Measurements from ENCODE around the gene TOMM40L.
"Not testable (repeated sequence)": the region's sequence is repeated elsewhere in the genome, so short reads cannot be mapped to it uniquely, and the experiment has no call there.

Gene TOMM40L

DNA sequence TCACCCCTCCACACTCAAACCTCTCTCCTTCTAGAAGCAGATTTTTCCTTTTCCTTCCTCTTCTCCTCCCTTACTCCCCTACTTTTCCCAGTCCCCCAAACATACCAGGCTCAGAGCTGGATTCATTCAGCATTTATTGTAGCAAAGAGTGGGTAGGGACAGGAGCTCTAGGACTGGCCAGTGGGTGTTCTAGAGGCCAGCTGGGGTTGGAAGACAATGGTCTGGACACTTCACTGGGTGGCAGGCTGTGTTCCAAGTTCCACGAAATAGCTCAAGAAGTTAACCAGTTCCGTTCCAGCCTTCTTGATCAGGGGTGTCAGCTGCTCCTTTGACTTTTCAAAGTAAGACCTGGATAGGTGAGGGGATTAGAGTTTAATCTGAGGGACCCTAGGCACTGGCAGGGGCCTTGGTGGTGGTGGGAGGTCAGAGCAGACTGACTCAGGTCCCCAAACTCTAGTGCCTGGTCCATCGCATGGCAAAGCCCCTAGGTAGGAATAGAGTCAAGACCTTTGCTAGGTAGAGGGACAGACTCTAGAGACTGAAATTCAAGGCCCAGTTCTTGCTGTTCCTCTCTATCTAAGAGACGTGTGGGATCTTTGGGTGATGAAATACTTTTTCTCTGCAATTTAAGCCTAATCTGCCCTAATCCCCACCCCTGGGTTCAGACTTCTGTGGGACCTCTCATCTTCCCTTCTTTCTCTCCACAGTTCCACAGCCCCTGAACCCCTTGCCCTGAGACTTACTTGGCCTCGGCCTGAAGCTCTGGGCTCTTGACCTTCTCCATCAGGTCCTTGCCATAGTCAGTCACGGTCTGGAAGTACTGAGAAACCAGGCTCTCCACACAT is 3.5 kb upstream of the TOMM40L start:
- DNase-seq (ENCODE audit: low read depth) = no peak

DNA sequence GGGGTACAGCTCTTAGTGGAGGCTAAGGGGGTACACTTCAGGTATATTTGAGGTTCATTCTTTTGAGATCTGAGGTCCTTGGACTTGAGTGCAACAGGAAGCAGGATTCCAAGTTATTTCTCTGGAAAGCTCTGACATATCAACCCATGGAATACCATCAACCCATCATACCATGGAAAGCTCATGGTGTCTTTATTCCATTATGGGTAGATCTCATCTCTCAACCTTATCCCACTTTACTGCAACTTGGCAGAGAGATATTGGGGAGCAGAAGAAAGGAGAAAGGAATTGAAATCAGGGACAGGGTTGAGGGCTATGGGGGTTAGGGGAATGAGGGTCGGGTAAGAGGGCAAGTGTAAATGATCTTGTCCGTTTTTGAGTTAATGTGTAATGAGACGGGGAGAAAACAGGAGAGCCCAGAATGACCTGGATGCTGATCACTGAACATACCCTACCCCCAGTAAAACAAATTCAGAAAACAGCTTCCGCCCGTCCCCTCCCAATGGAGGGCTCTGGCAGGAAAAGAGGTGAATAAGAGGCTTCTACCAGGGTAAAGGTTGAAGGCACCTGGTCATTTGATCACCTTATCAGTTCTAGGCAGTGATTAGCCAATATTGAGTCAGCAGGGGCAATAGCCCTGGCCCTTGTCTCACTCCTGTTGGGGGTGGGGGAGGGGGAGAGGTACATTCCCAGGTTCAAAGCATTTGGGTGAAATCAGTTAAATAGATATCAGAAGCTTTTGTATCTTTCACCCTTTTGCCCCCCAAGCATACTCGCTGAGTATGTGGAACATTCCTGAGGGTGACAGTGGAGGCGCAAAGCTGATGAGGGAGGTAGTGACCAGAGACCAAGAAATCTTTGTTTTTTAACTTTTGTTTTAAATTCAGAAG is 1.8 kb upstream of the TOMM40L start:
- DNase-seq (ENCODE audit: low read depth) = no peak

DNA sequence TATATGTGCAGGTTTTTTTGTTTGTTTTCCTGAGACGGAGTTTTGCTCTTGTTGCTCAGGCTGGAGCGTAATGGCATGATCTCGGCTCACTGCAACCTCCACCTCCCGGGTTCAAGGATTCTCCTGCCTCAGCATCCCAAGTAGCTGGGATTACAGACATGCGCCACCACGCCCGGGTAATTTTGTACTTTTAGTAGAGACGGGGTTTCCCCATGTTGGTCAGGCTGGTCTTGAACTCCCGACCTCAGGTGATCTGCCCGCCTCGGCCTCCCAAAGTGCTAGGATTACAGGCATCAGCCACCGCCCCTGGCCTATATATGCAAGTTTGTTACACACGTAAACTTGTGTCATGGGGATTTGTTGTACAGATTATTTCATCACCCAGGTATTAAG is 1.2 kb upstream of the TOMM40L start:
- not testable (repeated sequence) for DNase-seq (ENCODE audit: low read depth)

DNA sequence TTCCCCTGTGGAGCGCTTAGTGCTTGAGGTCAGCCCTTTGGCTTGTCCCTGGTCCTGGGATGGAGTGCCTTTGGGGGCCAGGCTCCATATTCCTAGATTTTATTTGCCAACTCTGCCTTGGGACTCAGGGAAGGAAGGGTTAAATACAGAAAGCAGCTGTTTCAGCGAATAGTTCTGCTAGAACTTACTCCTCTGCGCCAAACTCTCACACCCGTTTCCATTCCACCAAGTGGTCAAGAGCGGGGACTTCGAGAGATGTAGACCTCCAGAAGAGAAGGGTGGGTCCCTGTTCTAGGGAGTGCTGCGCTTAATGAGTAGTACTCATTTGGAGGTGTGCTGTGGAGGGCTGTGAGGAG is 704 bp upstream of the TOMM40L start:
- no peak for DNase-seq (ENCODE audit: low read depth)

DNA sequence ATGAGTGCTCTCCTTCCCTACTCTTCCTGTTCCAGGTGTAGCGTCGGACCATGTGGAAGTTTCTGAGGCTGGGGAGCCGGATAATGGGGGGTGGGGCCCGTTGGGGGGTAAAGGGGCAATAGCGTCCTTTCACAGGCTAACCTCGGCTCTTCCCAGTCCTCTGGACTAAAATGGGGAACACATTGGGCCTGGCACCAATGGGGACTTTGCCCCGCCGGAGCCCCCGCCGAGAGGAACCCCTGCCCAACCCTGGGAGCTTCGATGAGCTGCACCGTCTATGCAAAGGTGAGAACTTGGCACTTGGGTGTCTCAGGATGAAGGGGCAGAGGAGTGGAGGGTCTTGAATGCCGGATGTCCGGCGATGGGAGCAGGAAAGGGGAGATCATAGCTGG is 456 bp downstream of the TOMM40L start:
- DNase-seq (ENCODE audit: low read depth) = no peak

DNA sequence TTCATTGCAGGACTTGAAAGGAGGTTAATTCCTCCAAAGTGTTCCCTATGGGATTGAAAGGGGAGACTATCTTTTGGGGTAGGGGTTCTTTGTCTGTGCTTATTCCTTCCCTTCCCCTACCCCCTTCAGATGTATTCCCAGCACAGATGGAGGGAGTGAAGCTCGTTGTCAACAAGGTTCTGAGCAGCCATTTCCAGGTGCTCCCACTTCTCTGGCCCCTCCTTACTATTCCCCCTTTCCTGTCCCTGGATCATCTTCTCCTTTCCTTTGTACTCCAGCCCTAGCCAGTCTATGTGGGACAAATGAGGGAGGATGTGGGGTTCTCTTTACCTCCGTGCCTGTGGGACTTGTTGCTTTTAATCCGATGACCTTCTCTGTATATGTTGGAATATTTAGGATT is 899 bp downstream of the TOMM40L start:
- no peak for DNase-seq (ENCODE audit: low read depth)

DNA sequence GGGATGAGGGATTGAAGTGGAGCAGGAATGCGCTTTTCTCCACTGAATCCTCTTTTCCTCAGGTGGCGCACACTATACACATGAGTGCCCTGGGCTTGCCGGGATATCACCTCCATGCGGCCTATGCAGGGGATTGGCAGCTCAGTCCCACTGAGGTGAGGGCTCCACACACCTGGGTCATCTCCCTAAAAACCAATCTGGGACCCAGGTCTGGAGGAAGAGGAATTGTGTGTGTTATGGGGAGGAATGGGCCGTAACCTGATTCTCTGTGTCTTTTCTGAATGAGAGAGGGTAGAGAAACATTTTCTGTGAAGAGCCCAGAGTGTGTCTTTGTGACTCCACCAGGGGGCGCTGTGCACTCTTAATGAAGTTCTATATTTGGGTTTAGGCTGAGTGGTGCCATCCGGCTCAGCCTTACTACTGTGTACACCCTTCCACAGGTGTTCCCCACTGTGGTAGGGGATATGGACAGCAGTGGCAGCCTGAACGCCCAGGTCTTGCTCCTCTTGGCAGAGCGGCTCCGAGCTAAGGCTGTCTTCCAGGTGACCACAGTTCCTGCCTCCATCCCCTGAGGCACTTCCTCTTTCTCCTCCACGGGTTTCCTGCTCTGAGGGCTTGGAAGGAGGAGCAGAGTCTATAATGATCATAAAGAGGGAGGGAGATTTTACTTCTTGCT is 1.5 kb downstream of the TOMM40L start:
- peak; percentile 84 for DNase-seq (ENCODE audit: low read depth)

DNA sequence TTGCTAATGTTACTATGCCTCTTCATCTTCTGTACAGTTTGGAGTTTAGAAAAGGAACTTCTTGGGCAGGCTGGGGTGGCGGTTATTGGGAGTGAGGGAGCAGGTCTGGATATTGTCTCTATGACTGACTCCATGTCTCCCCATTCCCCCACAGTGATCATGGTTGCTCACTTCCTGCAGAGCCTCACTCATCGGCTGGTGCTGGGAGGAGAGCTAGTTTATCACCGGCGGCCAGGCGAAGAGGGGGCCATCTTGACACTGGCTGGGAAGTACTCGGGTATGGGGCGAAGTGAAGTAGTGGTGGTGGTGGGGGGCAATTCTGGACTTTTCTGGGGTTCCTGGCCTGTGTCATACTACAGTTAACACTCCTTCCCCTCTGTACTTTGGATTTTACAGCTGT is 2.2 kb downstream of the TOMM40L start:
- DNase-seq (ENCODE audit: low read depth) = no peak

DNA sequence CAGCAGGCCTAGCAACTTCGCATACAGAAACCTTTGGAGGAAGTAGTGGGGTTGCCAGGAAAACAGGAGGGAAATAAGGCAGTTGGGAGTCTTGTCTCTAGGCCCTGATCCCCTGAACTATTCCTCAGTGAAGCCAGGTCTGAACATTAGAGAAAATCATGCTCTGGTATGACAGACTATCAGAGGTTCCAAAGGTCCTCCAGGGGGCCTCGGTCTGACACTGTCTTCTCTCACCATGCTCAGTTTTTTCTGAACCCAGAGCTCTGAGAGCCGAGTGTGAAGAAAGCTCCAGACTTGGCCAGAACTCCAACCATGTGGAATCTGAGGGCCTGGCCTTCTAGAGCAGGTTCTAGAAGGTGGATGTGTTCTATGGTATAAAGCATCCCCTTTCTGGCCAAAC is 4.0 kb downstream of the TOMM40L start:
- DNase-seq (ENCODE audit: low read depth) = no peak

DNA sequence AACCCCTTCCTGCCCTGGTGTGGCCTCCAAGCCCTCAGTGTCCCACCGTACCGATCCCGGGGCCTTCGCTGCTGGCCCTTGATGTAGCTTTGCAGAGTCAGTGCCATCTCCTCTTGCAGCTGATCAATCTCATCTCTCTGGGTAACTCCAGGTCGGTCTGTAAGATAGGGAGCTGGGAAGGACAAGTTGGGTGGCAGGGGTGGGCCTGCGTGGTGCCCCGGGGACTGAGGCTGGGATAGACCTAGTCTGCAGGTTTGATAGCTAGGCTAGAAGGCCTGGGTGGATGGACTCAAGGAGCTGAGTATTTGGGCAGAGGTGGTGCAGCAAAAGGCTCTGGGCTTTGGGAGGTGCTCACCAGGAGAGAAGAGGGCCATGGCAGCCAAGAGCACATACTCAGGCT is 4.9 kb downstream of the TOMM40L start:
- DNase-seq (ENCODE audit: low read depth) = no peak

DNA sequence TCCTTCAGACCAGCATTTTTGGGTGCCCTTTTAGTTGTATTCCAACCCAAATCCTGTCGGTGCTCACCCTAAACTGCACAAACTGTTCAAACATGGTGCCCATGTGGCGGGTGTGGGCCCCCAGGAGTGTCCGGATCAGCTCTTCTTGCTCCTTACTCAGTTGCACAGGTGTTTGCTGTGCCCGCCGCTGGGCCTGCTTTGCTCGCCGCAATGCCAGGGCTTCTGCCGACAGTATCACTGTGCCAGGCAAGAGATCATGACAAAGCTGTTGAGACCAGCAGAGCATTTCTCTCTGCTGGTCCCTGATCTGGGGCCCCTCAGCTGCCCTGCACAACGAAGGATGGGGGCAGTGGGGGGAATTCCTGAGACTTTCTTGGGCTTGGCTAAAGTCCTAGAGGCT is 7.2 kb downstream of the TOMM40L start:
- no peak for DNase-seq (ENCODE audit: low read depth)

DNA sequence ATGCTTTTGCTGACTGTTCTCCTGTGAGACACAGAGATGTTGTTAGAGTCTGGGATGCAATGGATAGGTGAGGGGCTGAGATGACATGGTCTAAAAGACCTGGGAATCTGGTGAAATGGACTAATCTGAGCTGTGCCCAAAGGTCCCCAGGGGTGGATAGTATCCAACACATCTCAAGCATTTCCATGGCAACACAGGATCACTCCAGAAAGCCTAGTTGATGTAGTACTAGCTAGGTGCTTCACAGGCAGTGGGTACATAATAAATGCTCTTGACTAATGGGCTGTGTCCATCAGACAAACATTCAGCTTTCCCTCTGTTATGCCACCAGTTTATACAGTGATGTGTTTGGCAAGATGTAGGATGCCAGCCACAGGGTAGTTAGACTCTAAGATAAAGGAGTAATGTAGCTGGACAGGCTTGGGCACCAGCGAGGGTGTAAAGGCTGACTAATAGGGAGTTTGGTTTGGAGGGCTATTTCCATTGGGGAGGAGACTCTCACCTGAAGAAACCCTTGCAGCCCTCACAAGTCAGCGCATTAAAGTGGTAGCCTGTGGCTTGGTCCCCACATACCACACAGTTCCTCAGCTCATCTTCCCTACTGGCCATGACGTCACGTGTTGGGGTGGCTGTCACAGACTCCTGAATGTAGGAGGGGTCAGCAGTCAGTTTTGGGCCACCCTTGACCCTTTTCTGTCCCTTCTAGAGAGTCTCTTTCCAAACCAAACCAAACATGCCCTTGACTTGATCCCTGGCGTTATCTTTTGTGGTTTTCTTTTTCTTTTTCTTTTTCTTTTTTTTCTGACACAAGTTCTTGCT is 10.3 kb downstream of the TOMM40L start:
- DNase-seq (ENCODE audit: low read depth) = no peak

DNA sequence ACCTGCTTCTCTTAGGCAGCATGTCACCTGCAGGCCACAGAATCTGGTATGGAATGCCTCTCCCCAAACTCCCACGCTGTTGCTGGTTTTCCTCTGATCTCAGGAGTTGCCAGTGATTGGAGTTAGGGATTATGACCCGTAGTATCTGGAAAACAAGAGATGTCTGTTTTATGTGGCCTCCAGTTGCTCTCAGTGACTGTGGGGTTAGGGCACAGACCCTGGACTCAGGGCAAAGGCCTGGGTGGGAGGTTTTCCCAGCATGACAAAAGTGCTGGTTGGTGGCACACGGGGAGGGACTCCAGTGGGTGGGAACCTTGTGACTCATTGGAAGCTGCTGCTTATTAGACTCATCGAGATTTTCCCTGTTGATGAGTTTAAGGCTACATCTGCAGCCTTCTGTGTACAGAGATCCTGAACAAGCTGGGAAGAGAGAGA is 12.2 kb downstream of the TOMM40L start, which contains the start of gene NR1I3:
Gene NR1I3 (minus strand): TSS at position 165 of the 435 bp plus-strand sequence. CDS start 1,638 bp downstream, outside the sequence.
- DNase-seq (ENCODE audit: low read depth) = no peak

DNA sequence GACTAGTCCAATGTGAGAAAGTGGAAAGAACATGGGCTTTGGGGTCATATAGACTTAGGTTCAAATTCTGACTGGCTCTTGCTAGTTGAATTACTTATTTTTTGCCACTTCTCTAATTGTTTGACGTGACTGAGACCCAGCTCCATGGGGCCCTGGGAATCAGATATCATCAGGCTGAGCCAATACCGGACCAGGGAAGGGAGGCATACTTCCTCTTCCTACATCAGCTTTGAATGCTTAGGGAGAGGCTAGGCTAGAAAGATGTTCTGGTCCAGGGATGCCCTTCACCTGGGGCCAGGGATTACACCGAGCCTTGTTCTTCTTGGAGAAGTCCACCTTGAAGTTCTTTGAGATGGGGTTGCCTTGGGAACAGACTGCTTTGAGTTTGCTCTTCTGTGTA is 15.8 kb downstream of the TOMM40L start:
- DNase-seq (ENCODE audit: low read depth) = no peak

DNA sequence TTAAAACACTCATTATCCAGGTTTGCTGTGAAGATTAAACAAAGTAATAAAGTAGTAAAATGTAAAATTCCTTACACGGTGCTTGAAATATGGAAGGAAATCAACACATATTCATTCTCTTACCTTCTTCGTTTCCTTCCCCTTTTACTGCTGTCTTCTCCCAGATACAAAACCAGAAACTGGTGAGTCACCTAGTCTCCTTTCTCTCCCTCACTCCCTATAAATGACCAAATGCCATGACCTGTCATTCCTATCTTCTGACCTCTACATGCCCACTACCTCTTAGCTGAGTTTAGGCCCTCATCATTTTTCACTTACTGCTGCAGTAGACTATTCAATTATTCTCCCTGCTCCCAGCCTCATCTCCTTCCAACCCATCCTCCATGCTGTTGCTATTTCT is 16.5 kb downstream of the TOMM40L start:
- no peak for DNase-seq (ENCODE audit: low read depth)

DNA sequence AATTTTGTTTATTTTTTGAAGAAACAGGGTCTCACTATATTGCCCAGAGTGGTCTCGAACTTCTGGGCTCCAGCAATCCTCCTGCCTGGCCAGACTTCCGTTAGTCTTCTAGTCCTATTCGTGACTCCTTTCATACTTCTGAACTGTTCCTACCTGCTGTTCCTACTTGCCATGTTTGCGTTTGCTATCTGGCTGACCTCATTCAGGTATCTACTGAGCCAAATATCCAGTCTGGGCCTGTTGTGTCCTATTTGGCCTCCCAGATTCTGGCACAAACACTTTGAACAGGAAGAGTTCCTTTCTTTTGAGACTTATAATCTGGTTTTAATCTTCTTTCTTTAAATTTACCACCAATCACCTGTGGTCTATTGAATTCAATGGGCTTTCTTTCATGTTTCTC is 19.0 kb downstream of the TOMM40L start:
- DNase-seq (ENCODE audit: low read depth) = no peak

DNA sequence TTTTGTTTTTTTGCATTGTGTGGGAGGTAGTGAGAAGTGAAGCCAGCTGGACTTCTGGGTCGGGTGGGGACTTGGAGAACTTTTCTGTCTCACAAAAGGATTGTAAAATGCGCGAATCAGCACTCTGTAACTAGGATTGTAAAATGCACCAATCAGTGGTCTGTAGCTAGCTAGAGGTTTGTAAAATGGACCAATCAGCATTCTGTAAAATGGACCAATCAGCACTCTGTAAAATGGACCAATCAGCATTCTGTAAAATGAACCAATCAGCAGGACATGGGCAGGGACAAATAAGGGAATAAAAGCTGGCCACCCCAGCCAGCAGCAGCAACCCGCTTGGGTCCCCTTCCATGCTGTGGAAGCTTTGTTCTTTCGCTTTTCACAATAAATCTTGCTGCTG is 24.2 kb downstream of the TOMM40L start:
- DNase-seq (ENCODE audit: low read depth) = not testable (repeated sequence)

DNA sequence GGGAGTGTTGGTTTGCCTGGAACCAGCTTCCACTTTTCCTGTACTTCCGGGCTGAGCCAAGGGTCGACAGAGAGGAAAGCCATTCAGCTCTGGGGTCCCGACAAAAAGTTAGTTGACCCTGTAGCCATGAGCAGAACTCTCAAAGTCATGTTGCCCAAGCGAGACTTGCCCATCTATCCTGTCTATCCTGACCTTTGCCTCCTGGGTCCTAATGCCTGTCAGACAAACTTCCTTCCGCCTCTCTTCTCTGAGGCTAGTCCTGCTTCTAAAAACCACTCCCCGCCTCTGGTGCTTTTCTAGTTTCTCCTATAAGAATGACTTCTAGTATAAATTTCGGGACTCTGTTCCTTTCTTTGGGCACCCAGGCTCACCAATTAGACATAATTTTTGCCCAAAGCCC is 25.0 kb downstream of the TOMM40L start:
- DNase-seq (ENCODE audit: low read depth) = no peak

DNA sequence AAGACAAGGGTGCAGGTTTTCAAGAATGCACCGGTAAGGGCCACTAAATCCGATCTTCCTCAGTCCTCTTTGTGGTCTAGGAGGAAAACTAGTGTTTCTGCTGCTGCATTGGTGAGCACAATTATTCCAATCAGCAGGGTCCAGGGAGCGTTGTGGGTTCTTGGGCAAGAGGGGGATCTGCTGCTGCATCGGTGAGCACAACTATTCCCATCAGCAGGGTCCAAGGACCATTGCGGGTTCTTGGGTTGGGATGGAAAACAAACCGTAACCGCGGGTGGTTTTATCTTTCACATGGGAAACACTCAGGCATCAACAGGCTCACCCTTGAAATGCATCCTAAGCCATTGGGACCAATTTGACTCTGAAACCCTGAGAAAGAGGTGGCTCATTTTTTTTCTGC is 25.7 kb downstream of the TOMM40L start:
- DNase-seq (ENCODE audit: low read depth) = no peak

DNA sequence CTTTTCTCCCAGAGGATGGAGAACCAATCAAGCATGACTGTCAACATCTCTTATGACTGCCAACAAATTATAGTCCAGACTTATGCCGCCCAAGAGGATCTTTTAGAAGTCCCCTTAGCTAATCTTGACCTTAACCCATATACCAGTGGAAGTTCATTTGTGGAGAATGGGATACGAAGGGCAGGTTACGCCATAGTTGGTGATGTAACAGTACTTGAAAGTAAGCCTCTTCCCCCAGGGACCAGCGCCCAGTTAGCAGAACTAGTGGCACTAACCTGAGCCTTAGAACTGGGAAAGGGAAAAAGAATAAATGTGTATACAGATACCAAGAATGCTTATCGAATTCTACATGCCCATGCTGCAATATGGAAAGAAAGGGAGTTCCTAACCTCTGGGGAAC is 29.4 kb downstream of the TOMM40L start:
- DNase-seq (ENCODE audit: low read depth) = not testable (repeated sequence)

DNA sequence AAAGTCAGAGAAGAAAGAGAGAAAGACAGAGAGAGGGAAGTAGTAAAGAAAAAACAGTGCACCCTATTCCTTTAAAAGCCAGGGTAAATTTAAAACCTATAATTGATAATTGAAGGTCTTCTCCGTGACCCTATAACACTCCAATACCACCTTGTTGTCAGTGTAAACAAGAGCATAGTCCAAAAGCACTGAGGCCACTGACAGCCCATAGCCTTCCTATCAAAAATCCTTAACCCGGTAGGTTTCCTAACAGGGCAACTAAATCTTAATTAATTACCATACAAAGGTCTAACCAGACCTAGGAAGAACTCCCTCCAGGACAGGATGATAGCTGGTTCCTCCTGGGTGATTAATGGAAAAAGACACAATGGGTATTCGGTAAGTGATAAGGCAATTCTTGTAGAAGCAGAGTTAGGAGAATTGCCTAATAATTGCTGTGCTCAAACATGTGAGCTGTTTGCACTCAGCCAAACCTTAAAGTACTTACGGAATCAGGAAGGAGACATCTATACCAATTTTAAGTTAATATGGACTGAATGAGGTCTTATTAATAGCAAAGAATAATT is 30.2 kb downstream of the TOMM40L start:
- not testable (repeated sequence) for DNase-seq (ENCODE audit: low read depth)
